Large intestine (tissue), 3 donors: ENCODE measurements around the gene CD82. TPM values are rescaled to one million over a fixed set of nuclear protein-coding genes. Genes with fewer than 3 reads are reported as not detected.

Experiments
- DNase-seq, 2 donors: peaks; one replicate each; pipeline versions ENCODE4 v3.0.0 to v3.0.0-alpha.2; 2013
- H3K27ac ChIP-seq: one replicate; pipeline ENCODE4 v1.5.1; 2013; ENCODE audit warnings: low read length
- H3K27me3 ChIP-seq: 2 replicates; pipeline ENCODE4 v1.6.1; 2013; ENCODE audit warnings: low read length; ENCODE audit not compliant: control insufficient read depth, insufficient read depth
- H3K36me3 ChIP-seq: 2 replicates; pipeline ENCODE4 v1.6.1; 2013; ENCODE audit warnings: low read length; ENCODE audit not compliant: control insufficient read depth, insufficient read depth
- H3K4me1 ChIP-seq: one replicate; pipeline ENCODE4 v1.6.1; 2013; ENCODE audit warnings: low read length; ENCODE audit not compliant: control insufficient read depth, insufficient read depth
- H3K4me3 ChIP-seq: one replicate; pipeline ENCODE4 v1.5.1; 2013; ENCODE audit warnings: low read length
- H3K9me3 ChIP-seq: one replicate; pipeline ENCODE4 v1.6.1; 2013; ENCODE audit warnings: mild to moderate bottlenecking, low read depth, low read length, moderate library complexity; ENCODE audit not compliant: control insufficient read depth
- WGBS: methylation state at CpG from one replicate; pipeline ENCODE4 v1.1.5; 2013; ENCODE audit warnings: low lambda C conversion rate; ENCODE audit not compliant: insufficient coverage; 5-methylcytosine and 5-hydroxymethylcytosine counted together
- polyA plus RNA-seq: library from polyadenylated mRNA; unstranded; fragments of 120-200 nt; gene quantifications from one replicate; pipeline ENCODE4 v1.2.1, GENCODE V29; 2013

Gene CD82
- polyA plus RNA-seq, 1 donor = 106 TPM

GRCh38 chr11:44617671-44618461 lies 52.4 kb downstream of the CD82 start:
- no CpG with 5 or more reads among the region's 18 CpGs for WGBS
- Histone ChIP-seq H3K36me3 (peaks cover 31% of the 10 kb centered on the region), H3K27me3 (no peaks in the 10 kb centered on the region), H3K4me3 (no peak overlapping the region), H3K27ac (no peak overlapping the region), H3K4me1 (peaks cover 54% of the 10 kb centered on the region), H3K9me3 (no peaks in the 10 kb centered on the region)
- DNase-seq = no peak

DNA sequence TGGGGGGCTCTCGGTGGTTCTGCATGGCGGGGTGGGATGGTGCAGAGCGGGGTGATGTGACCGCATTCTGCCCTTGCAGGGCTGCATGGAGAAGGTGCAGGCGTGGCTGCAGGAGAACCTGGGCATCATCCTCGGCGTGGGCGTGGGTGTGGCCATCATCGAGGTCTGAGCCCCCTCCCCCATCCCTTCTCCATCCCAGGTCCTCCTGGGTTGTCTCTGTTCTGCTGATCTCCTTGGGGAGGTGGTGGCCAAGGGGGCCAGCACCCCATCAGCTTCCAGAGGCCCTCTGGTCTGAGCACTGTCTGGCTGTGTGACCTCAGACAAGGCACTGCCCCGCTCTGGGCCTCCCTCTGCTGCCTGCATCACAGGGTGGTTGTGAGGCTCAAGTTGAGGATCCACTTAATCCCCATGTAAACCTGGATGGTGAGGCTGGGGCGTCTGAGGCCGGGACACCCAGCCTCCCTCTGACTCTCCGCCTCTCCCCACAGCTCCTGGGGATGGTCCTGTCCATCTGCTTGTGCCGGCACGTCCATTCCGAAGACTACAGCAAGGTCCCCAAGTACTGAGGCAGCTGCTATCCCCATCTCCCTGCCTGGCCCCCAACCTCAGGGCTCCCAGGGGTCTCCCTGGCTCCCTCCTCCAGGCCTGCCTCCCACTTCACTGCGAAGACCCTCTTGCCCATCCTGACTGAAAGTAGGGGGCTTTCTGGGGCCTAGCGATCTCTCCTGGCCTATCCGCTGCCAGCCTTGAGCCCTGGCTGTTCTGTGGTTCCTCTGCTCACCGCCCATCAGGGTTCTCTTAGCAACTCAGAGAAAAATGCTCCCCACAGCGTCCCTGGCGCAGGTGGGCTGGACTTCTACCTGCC lies 53.3 kb downstream of the CD82 start:
- H3K4me1 ChIP-seq = peaks cover 48% of the 10 kb centered on the region
- peaks cover 31% of the 10 kb centered on the region for H3K36me3 ChIP-seq
- H3K4me3 ChIP-seq = no peak overlapping the region
- H3K27me3 ChIP-seq = no peaks in the 10 kb centered on the region
- no peak for DNase-seq
- no peak overlapping the region for H3K27ac ChIP-seq
- WGBS = no CpG with 5 or more reads among the region's 22 CpGs
- no peaks in the 10 kb centered on the region for H3K9me3 ChIP-seq

GRCh38 chr11:44620328-44620725 lies 54.9 kb downstream of the CD82 start:
- Histone ChIP-seq H3K4me1 (peaks cover 46% of the 10 kb centered on the region), H3K9me3 (no peaks in the 10 kb centered on the region), H3K27ac (peak overlapping the region; percentile 90), H3K27me3 (no peaks in the 10 kb centered on the region), H3K4me3 (no peak overlapping the region), H3K36me3 (peaks cover 30% of the 10 kb centered on the region)
- DNase-seq = peak in 1 of 2 donors; percentile 5
- no CpG with 5 or more reads among the region's 5 CpGs for WGBS

DNA sequence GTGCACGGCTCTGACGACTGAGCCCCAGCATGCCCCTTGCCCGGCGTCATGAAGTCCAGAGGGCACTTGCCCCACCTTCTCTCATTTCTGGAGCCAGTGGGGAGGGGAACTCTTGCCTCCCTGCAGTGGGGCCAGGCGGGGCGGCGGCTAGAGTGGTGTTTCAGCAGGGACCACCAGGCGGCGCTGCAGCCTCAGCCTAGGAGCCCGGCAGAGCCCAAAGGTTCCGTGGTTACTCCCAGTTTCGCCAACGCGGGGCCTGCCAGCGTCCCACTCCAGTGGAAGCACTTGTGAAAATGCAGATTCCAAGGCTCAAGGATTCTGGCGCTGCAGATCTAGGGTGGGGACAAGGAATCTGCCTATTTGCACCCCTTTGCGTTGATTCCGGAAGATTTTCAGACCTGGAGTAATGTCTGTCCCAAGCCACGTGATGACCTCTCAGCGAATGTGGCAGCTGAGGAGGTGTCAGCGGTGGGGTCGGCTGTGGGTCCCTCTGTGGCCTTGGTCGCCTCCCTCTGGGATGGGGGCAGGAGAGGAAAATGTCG lies 55.7 kb downstream of the CD82 start:
- peak; percentile 91 to 94 for DNase-seq
- no CpG with 5 or more reads among the region's 24 CpGs for WGBS
- peak overlapping the region; percentile 90 for H3K27ac ChIP-seq
- H3K4me1 ChIP-seq = peaks cover 37% of the 10 kb centered on the region
- peaks cover 22% of the 10 kb centered on the region for H3K36me3 ChIP-seq
- no peaks in the 10 kb centered on the region for H3K27me3 ChIP-seq
- H3K9me3 ChIP-seq = no peaks in the 10 kb centered on the region
- peak overlapping the region; percentile 14 for H3K4me3 ChIP-seq

DNA sequence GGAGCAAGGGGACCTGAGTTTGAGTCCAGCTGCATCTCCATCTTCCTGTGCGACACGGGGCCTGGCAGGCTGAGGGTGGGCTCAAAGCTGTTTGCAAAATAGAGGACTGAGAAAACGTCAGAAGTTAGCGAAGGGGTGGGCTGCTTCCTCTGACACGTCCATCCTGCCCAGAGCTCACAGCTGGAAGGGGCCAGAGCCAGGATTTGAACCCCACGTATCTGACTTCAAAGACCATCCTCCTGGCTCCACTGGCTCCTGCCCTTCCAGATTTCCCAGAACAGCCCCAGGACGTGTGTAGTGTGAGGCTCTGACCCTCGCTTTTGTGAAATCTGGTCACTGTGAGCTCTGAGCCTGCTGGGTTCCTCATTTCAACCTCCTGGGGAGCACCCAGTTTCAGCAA lies 56.3 kb downstream of the CD82 start:
- H3K27ac ChIP-seq = no peak overlapping the region
- peak in 1 of 2 donors; percentile 2 for DNase-seq
- peaks cover 16% of the 10 kb centered on the region for H3K36me3 ChIP-seq
- H3K4me3 ChIP-seq = no peak overlapping the region
- H3K9me3 ChIP-seq = no peaks in the 10 kb centered on the region
- WGBS = 100% methylated on average over 3 of the region's 8 CpGs
- peaks cover 32% of the 10 kb centered on the region for H3K4me1 ChIP-seq
- H3K27me3 ChIP-seq = no peaks in the 10 kb centered on the region

- no peak overlapping the region for H3K27ac ChIP-seq
- H3K36me3 ChIP-seq = peaks cover 13% of the 10 kb centered on the region
- DNase-seq = no peak
- WGBS = no CpG with 5 or more reads among the region's 4 CpGs
- H3K4me1 ChIP-seq = peaks cover 28% of the 10 kb centered on the region
- H3K4me3 ChIP-seq = no peak overlapping the region
- no peaks in the 10 kb centered on the region for H3K27me3 ChIP-seq
- no peaks in the 10 kb centered on the region for H3K9me3 ChIP-seq
Measured at GRCh38 chr11:44622190-44622650, 56.8 kb downstream of the CD82 start.

GRCh38 chr11:44622721-44623258 lies 57.3 kb downstream of the CD82 start:
- Histone ChIP-seq H3K4me3 (no peak overlapping the region), H3K36me3 (peaks cover 13% of the 10 kb centered on the region), H3K9me3 (no peaks in the 10 kb centered on the region), H3K27me3 (no peaks in the 10 kb centered on the region), H3K27ac (no peak overlapping the region), H3K4me1 (peaks cover 31% of the 10 kb centered on the region)
- no CpG with 5 or more reads among the region's 11 CpGs for WGBS
- DNase-seq = no peak

- Histone ChIP-seq H3K36me3 (peaks cover 9% of the 10 kb centered on the region), H3K9me3 (no peaks in the 10 kb centered on the region), H3K27me3 (no peaks in the 10 kb centered on the region), H3K27ac (peak overlapping the region; percentile 3), H3K4me1 (peaks cover 37% of the 10 kb centered on the region), H3K4me3 (no peak overlapping the region)
- DNase-seq = peak in 1 of 2 donors; percentile 32
- WGBS = no CpG with 5 or more reads among the region's 10 CpGs
Measured at GRCh38 chr11:44623341-44623730, 57.9 kb downstream of the CD82 start.

GRCh38 chr11:44623731-44624491 lies 58.4 kb downstream of the CD82 start:
- peaks cover 4% of the 10 kb centered on the region for H3K36me3 ChIP-seq
- peak; percentile 56 to 76 for DNase-seq
- no CpG with 5 or more reads among the region's 8 CpGs for WGBS
- H3K27me3 ChIP-seq = no peaks in the 10 kb centered on the region
- H3K9me3 ChIP-seq = no peaks in the 10 kb centered on the region
- H3K27ac ChIP-seq = peak overlapping the region; percentile 25
- H3K4me3 ChIP-seq = no peak overlapping the region
- peaks cover 43% of the 10 kb centered on the region for H3K4me1 ChIP-seq
